BE2C (cell line): ENCODE results near the gene ARSK.
"Not testable (repeated sequence)": the region's sequence is repeated elsewhere in the genome, so short reads cannot be mapped to it uniquely, and the experiment has no call there.

Experiments
- DNase-seq: peaks from one replicate; pipeline ENCODE4 v3.0.0-alpha.2; 2020
- H3K27me3 ChIP-seq: fragments of 250-450 bp; sonication (Bioruptor Pico); 2 replicates; pipeline ENCODE4 v1.5.1; 2020; ENCODE audit warnings: mild to moderate bottlenecking
- H3K36me3 ChIP-seq: fragments of 250-450 bp; sonication (Bioruptor Pico); 2 replicates; pipeline ENCODE4 v1.5.1; 2020; ENCODE audit warnings: mild to moderate bottlenecking
- H3K4me1 ChIP-seq: fragments of 250-450 bp; sonication (Bioruptor Pico); 2 replicates; pipeline ENCODE4 v1.5.1; 2020
- H3K4me3 ChIP-seq: 2 replicates; pipeline ENCODE4 v1.5.1; 2011; ENCODE audit warnings: low read depth, low read length
- H3K9me3 ChIP-seq: fragments of 250-450 bp; sonication (Bioruptor Pico); 2 replicates; pipeline ENCODE4 v1.5.1; 2020
- CTCF ChIP-seq: IDR thresholded peaks from 2 replicates; pipeline ENCODE4 v1.5.1; 2012; ENCODE audit warnings: mild to moderate bottlenecking, low read depth, low read length

ARSK gene

GRCh38 chr5:95631991-95632675 is 77.2 kb downstream of the ARSK start:
- Histone ChIP-seq H3K4me1 (no peaks in the 10 kb centered on the region), H3K9me3 (no peaks in the 10 kb centered on the region), H3K36me3 (no peaks in the 10 kb centered on the region), H3K27me3 (no peaks in the 10 kb centered on the region), H3K4me3 (no peak overlapping the region)
- no peak for DNase-seq
- no peak for TF ChIP-seq CTCF

- not testable (repeated sequence) for H3K36me3 ChIP-seq, DNase-seq, H3K27me3 ChIP-seq, H3K9me3 ChIP-seq, H3K4me3 ChIP-seq, H3K4me1 ChIP-seq
Measured at GRCh38 chr5:95632942-95633341, 78.0 kb downstream of the ARSK start.

- DNase-seq, result no peak
- H3K27me3 ChIP-seq, result no peaks in the 10 kb centered on the region
- TF ChIP-seq CTCF, result no peak
- no peaks in the 10 kb centered on the region for H3K4me1 ChIP-seq
- no peak overlapping the region for H3K4me3 ChIP-seq
- H3K36me3 ChIP-seq, result no peaks in the 10 kb centered on the region
- no peaks in the 10 kb centered on the region for H3K9me3 ChIP-seq
Measured at GRCh38 chr5:95633671-95634070, 78.8 kb downstream of the ARSK start.

- Histone ChIP-seq H3K4me3 (no peak overlapping the region), H3K27me3 (no peaks in the 10 kb centered on the region), H3K36me3 (no peaks in the 10 kb centered on the region), H3K4me1 (no peaks in the 10 kb centered on the region), H3K9me3 (no peaks in the 10 kb centered on the region)
- no peak for TF ChIP-seq CTCF
- DNase-seq, result no peak
Measured at GRCh38 chr5:95634081-95634480, 79.2 kb downstream of the ARSK start.

- no peak for TF ChIP-seq CTCF
- no peak for DNase-seq
- Histone ChIP-seq H3K36me3 (no peaks in the 10 kb centered on the region), H3K27me3 (no peaks in the 10 kb centered on the region), H3K4me1 (no peaks in the 10 kb centered on the region), H3K9me3 (no peaks in the 10 kb centered on the region), H3K4me3 (no peak overlapping the region)
Measured at GRCh38 chr5:95638632-95639031, 83.7 kb downstream of the ARSK start.

GRCh38 chr5:95641741-95642220 is 86.9 kb downstream of the ARSK start:
- no peaks in the 10 kb centered on the region for H3K27me3 ChIP-seq
- no peak for DNase-seq
- 0 out of 2 replicates have a peak, but pooled peaks cover 2% of the 10 kb centered on the region for H3K4me1 ChIP-seq
- H3K4me3 ChIP-seq, result no peak overlapping the region
- no peak for TF ChIP-seq CTCF
- no peaks in the 10 kb centered on the region for H3K36me3 ChIP-seq
- no peaks in the 10 kb centered on the region for H3K9me3 ChIP-seq
